ENCODE data around the gene BMERB1. TPM values are rescaled to one million over a fixed set of nuclear protein-coding genes. Genes with fewer than 3 reads are reported as not detected.

Gene BMERB1
- total RNA-seq, 1 experiment from 2014 or later: 13.6 TPM

GRCh38 chr16:15422222-15422621 lies 12.2 kb upstream of the BMERB1 start (continued):
- TF ChIP-seq AR (CRISPR knock-in tag; IDR thresholded peaks at IDR 0.05): no peak
- no peak for TF ChIP-seq PRDM15 (CRISPR knock-in tag; IDR thresholded peaks at IDR 0.05)
- TF ChIP-seq E2F1 (CRISPR knock-in tag; IDR thresholded peaks at IDR 0.05): no peak
- no peak for TF ChIP-seq CDX4 (CRISPR knock-in tag; IDR thresholded peaks at IDR 0.05; ENCODE audit: borderline replicate concordance)
- TF ChIP-seq FOXK1 (CRISPR knock-in tag; IDR thresholded peaks at IDR 0.05): no peak

GRCh38 chr16:15425861-15426260 lies 8.5 kb upstream of the BMERB1 start:
- peaks cover 2% of the 10 kb centered on the region; the same call in 1 of the 2 replicates for H3K4me1 Mint-ChIP-seq
- no peaks in the 10 kb centered on the region for H3K27me3 Mint-ChIP-seq (ENCODE audit: low read depth)
- POLR2A ChIA-PET: no interaction called here
- CTCF ChIA-PET: interaction anchor here (0.6 to 1.7 kb wide), 3 partner anchors 9 to 396 kb away, joined by 3 to 5 read pairs (median 4); no protein-coding TSS in a partner anchor
- H3K9me3 Mint-ChIP-seq: no peaks in the 10 kb centered on the region
- H3K27ac Mint-ChIP-seq: no peak overlapping the region; the same call in 1 of the 2 replicates
- no peak for ATAC-seq
- no peak overlapping the region for H3K4me3 Mint-ChIP-seq
- no peaks in the 10 kb centered on the region for H3K36me3 Mint-ChIP-seq
- DNase-seq (ENCODE audit: low spot score): no peak
- TF ChIP-seq GTF2I (CRISPR knock-in tag; conservative IDR thresholded peaks at IDR 0.05): no peak
- no peak for TF ChIP-seq ZBTB43 (CRISPR knock-in tag; IDR thresholded peaks at IDR 0.05)
- no peak for TF ChIP-seq NR1H2 (CRISPR knock-in tag; IDR thresholded peaks at IDR 0.05)
- TF ChIP-seq TP53 (CRISPR knock-in tag; IDR thresholded peaks at IDR 0.05): no peak
- TF ChIP-seq IRF1 (CRISPR knock-in tag; IDR thresholded peaks at IDR 0.05): no peak
- TF ChIP-seq ZNF281 (CRISPR knock-in tag; IDR thresholded peaks at IDR 0.05): no peak
- no peak for TF ChIP-seq ZNF532 (CRISPR knock-in tag; IDR thresholded peaks at IDR 0.05; ENCODE audit: borderline replicate concordance)
- no peak for TF ChIP-seq USF2 (CRISPR knock-in tag; IDR thresholded peaks at IDR 0.05)
- no peak for TF ChIP-seq CDX4 (CRISPR knock-in tag; IDR thresholded peaks at IDR 0.05; ENCODE audit: borderline replicate concordance)
- no peak for TF ChIP-seq FOXP1 (CRISPR knock-in tag; IDR thresholded peaks at IDR 0.05; ENCODE audit: borderline replicate concordance)
- no peak for TF ChIP-seq ELF4 (CRISPR knock-in tag; IDR thresholded peaks at IDR 0.05; ENCODE audit: low read depth)
